HL-60 (cell line): ENCODE data around the gene YPEL4.

Experiments used
- DNase-seq, 2 experiments: peaks; one replicate each; pipeline ENCODE4 v3.0.0-alpha.2; 2010 to 2020; ENCODE audit warnings: low read depth in 1 of 2, low spot score in 1 of 2
- H3K27ac ChIP-seq: fragments of 250-450 bp; sonication (Bioruptor Pico); replicated peaks from 2 replicates; pipeline ENCODE4 v1.5.1; 2020; ENCODE audit warnings: mild to moderate bottlenecking, moderate library complexity
- H3K27me3 ChIP-seq: fragments of 250-450 bp; sonication (Bioruptor Pico); 2 replicates; pipeline ENCODE4 v1.5.1; 2021; ENCODE audit warnings: mild to moderate bottlenecking, moderate library complexity; ENCODE audit not compliant: insufficient read depth, poor library complexity, severe bottlenecking
- H3K4me3 ChIP-seq: replicated peaks from 2 replicates; pipeline ENCODE4 v1.5.1; 2011; ENCODE audit warnings: mild to moderate bottlenecking, control low read depth, low read length; ENCODE audit not compliant: insufficient read depth
- GABPA ChIP-seq: IDR thresholded peaks from 2 replicates; pipeline ENCODE4 v1.6.1; 2012; ENCODE audit warnings: low read depth
- POLR2AphosphoS5 ChIP-seq: IDR thresholded peaks from 2 replicates; pipeline ENCODE4 v1.6.1; 2012; ENCODE audit warnings: low read depth
- SPI1 ChIP-seq: IDR thresholded peaks from 2 replicates; pipeline ENCODE4 v1.6.1; 2012; ENCODE audit warnings: low read depth, mild to moderate bottlenecking, borderline replicate concordance
- TF ChIP-seq, protein P1 (sequence below): IDR thresholded peaks from one replicate; pipeline ENCODE4 v1.5.1; 2011; ENCODE audit warnings: low read length, control low read depth, inconsistent platforms; ENCODE audit not compliant: insufficient read depth
- TF ChIP-seq, protein P2 (sequence below): IDR thresholded peaks from 2 replicates; pipeline ENCODE4 v1.6.1; 2012; ENCODE audit warnings: low read depth; ENCODE audit not compliant: insufficient replicate concordance

YPEL4 gene

DNA sequence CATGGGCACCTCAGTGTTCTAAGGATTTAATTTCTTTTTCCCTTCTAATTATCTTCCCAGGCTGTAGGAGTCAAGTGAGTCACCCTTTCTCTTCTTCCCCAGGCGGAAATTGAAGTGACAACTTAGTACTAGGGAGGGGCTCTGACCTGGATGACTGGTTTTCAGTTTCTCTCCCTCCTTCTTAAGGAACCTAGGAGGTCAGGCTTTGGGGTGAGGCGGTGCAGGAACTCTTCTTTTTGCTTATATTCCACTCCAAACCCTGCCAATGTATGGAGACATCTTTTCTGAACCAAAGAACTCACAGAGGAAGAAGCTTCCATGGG is 30.8 kb upstream of the YPEL4 start:
- Histone ChIP-seq H3K4me3 (no peak overlapping the region), H3K27ac (no peak overlapping the region), H3K27me3 (no peaks in the 10 kb centered on the region)
- no peak for DNase-seq
- TF ChIP-seq SPI1 (no peak), GABPA (no peak), POLR2AphosphoS5 (no peak)
- TF ChIP-seq, protein P1, sequence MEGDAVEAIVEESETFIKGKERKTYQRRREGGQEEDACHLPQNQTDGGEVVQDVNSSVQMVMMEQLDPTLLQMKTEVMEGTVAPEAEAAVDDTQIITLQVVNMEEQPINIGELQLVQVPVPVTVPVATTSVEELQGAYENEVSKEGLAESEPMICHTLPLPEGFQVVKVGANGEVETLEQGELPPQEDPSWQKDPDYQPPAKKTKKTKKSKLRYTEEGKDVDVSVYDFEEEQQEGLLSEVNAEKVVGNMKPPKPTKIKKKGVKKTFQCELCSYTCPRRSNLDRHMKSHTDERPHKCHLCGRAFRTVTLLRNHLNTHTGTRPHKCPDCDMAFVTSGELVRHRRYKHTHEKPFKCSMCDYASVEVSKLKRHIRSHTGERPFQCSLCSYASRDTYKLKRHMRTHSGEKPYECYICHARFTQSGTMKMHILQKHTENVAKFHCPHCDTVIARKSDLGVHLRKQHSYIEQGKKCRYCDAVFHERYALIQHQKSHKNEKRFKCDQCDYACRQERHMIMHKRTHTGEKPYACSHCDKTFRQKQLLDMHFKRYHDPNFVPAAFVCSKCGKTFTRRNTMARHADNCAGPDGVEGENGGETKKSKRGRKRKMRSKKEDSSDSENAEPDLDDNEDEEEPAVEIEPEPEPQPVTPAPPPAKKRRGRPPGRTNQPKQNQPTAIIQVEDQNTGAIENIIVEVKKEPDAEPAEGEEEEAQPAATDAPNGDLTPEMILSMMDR: no peak
- TF ChIP-seq, protein P2, sequence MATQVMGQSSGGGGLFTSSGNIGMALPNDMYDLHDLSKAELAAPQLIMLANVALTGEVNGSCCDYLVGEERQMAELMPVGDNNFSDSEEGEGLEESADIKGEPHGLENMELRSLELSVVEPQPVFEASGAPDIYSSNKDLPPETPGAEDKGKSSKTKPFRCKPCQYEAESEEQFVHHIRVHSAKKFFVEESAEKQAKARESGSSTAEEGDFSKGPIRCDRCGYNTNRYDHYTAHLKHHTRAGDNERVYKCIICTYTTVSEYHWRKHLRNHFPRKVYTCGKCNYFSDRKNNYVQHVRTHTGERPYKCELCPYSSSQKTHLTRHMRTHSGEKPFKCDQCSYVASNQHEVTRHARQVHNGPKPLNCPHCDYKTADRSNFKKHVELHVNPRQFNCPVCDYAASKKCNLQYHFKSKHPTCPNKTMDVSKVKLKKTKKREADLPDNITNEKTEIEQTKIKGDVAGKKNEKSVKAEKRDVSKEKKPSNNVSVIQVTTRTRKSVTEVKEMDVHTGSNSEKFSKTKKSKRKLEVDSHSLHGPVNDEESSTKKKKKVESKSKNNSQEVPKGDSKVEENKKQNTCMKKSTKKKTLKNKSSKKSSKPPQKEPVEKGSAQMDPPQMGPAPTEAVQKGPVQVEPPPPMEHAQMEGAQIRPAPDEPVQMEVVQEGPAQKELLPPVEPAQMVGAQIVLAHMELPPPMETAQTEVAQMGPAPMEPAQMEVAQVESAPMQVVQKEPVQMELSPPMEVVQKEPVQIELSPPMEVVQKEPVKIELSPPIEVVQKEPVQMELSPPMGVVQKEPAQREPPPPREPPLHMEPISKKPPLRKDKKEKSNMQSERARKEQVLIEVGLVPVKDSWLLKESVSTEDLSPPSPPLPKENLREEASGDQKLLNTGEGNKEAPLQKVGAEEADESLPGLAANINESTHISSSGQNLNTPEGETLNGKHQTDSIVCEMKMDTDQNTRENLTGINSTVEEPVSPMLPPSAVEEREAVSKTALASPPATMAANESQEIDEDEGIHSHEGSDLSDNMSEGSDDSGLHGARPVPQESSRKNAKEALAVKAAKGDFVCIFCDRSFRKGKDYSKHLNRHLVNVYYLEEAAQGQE: no peak

DNA sequence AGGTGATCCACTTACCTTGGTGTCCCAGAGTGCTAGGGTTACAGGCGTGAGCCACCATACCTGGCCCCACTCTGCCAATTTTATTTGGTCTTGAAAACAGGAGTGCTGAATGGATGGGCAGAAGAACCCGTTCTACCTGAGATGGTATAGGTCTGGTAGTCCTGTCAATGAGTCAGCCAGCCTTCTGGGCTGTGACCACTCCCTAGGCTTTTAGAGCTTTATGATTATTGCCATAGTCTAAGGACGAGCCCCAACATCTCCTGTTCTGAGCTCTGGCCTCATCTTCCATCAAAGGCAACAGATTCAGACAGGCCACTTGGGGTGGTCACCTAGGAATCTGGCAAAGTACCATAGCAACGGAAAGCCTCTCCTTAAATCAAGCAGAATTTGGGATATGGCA is 29.7 kb upstream of the YPEL4 start:
- Histone ChIP-seq H3K27me3 (no peaks in the 10 kb centered on the region), H3K27ac (no peak overlapping the region), H3K4me3 (no peak overlapping the region)
- DNase-seq: no peak
- no peak for TF ChIP-seq SPI1
- TF ChIP-seq, protein P2: no peak
- TF ChIP-seq, protein P1: no peak
- no peak for TF ChIP-seq GABPA
- no peak for TF ChIP-seq POLR2AphosphoS5

DNA sequence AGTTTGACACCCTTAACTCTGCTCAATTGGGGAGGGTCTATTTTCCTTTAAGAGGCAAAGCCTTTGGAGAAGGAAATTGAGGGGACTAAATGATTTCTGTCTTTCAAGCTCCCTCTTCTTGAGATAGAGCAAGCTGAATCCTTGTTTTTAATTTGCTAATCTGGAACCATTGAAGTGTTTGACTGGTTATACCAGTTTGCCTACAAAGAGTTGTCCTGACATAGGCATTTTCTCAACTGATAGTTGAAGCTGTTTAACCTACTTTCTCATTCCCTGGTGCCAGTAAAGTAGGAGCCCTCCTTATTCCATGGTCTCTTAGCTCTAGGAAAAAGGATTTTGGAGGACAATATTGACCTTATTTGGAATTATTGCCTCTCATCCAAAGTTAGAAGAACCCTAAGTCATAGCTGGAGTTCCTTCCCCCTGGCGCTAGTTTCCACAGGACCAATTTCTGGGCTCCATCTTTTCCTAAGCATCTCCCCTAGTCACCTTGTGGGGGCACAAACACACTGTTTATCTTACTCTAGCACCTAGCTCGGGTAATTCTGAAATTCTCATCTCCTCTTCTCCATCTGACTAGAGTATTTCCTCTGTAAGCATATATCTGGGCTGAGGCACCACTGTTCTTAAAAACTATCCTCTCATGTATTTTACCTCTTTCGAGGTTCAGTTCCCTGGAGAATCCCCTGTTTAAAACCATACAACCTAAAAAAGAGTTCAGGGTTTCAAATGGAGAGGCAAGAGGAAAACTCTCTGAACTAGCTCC is 25.6 kb upstream of the YPEL4 start:
- no peak overlapping the region for H3K4me3 ChIP-seq
- TF ChIP-seq, protein P2: no peak
- TF ChIP-seq SPI1: no peak
- no peak for TF ChIP-seq GABPA
- TF ChIP-seq, protein P1: no peak
- TF ChIP-seq POLR2AphosphoS5: no peak
- no peak overlapping the region for H3K27ac ChIP-seq
- no peaks in the 10 kb centered on the region for H3K27me3 ChIP-seq
- DNase-seq: no peak
